NCI-H345 treated with DMSO at 0.1 percent for 48 hours (cell line): ENCODE results near the gene HEMK1.

Experiments
- DNase-seq: peaks from one replicate; lab custom pipeline; 2025; ENCODE audit not compliant: unreplicated experiment; lab: John Stamatoyannopoulos, UW

HEMK1 gene

GRCh38 chr3:50542177-50543034 is 26.9 kb upstream of the HEMK1 start:
- peak; percentile 21 for DNase-seq

- DNase-seq = no peak
Observed at GRCh38 chr3:50545781-50546180, 23.5 kb upstream of the HEMK1 start.

- DNase-seq = no peak
Observed at GRCh38 chr3:50549226-50549625, 20.1 kb upstream of the HEMK1 start.

- DNase-seq = peak; percentile 7
Observed at GRCh38 chr3:50550079-50550736, 19.1 kb upstream of the HEMK1 start.

GRCh38 chr3:50551054-50551659 is 18.2 kb upstream of the HEMK1 start:
- no peak for DNase-seq

GRCh38 chr3:50551681-50552435 is 17.5 kb upstream of the HEMK1 start:
- no peak for DNase-seq

GRCh38 chr3:50552598-50552997 is 16.7 kb upstream of the HEMK1 start:
- DNase-seq = no peak

GRCh38 chr3:50554553-50554952 is 14.8 kb upstream of the HEMK1 start:
- no peak for DNase-seq

- DNase-seq = no peak
Observed at GRCh38 chr3:50557106-50557505, 12.2 kb upstream of the HEMK1 start.

- no peak for DNase-seq
Observed at GRCh38 chr3:50557915-50558314, 11.4 kb upstream of the HEMK1 start.

GRCh38 chr3:50559702-50560101 is 9.6 kb upstream of the HEMK1 start:
- DNase-seq = no peak

GRCh38 chr3:50562861-50563260 is 6.5 kb upstream of the HEMK1 start:
- DNase-seq = no peak

- DNase-seq = no peak
Observed at GRCh38 chr3:50563867-50564266, 5.5 kb upstream of the HEMK1 start.

GRCh38 chr3:50564321-50564720 is 5.0 kb upstream of the HEMK1 start:
- no peak for DNase-seq

GRCh38 chr3:50567011-50567385 is 2.3 kb upstream of the HEMK1 start:
- no peak for DNase-seq

- no peak for DNase-seq
Observed at GRCh38 chr3:50567386-50568167, 1.7 kb upstream of the HEMK1 start, which contains the start of gene C3orf18. Gene C3orf18 (minus strand): TSS chr3:50567747. CDS start chr3:50565699, 2,048 bp downstream.

- no peak for DNase-seq
Observed at GRCh38 chr3:50570508-50571279, 1.4 kb downstream of the HEMK1 start.

- no peak for DNase-seq
Observed at GRCh38 chr3:50571486-50571885, 2.2 kb downstream of the HEMK1 start.

- DNase-seq = peak; percentile 4
Observed at GRCh38 chr3:50572158-50572557, 2.8 kb downstream of the HEMK1 start.
